HG03095 (cell line): ENCODE results near the gene RPL31.

Source experiments
- ATAC-seq: cut with Tn5 transposase; IDR thresholded peaks from one replicate; pipeline ENCODE4 v1.9.1; 2021; ENCODE audit warnings: moderate library complexity; ENCODE audit not compliant: unreplicated experiment

Gene RPL31

GRCh38 chr2:100992262-100992661, 9.8 kb upstream of the RPL31 start:
- no peak for ATAC-seq

DNA sequence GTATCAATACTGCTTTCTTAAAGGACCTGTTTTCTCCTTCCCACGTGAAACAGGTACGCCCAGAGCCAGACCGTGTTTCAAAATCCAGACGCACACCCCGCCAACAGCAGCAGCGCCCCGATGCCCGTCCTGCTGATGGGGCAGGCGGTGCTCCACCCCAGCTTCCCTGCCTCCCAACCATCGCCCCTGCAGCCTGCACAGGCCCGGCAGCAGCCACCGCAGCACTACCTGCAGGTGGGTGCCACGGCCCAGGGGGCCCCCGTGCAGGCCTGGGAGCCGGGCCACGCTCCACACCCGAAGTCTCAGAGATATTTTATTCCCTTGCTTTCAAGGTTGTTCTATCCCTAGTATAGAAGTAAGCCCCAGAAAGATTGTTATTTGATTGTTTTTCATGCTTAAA, 8.8 kb upstream of the RPL31 start:
- no peak for ATAC-seq

DNA sequence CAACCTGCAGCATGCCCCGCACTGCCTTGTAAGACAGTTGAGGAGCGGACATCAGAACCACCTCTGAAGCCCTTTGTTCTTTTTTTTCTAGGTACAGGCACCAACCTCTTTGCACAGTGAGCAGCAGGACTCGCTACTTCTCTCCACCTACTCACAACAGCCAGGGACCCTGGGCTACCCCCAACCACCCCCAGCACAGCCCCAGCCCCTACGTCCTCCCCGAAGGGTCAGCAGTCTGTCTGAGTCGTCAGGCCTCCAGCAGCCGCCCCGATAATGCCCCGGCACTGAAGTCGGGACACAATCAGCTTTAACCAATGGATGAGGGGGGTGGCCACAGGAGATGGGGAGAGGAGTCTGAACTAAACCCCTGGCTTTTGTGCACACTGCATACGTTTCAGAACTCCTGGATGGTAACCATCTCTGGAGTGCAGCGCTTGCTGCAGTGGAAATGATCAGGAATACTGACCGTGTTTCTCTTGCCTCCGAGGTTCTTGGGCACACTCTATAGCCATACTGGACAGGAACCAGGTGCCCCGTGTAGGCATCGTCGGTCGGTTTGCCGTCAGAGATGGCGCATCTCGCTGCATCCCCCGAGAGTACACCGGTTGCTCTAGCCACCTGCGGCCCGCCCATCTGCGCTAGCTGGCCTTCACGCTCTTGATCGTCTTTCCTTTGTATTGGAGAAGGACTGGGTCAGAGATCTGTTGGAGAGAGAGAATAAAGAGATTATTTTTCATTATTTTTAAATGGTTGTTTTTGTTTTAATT, 6.6 kb upstream of the RPL31 start:
- no peak for ATAC-seq

GRCh38 chr2:100997509-100998234, 4.4 kb upstream of the RPL31 start:
- no peak for ATAC-seq

GRCh38 chr2:100998235-100998573, 3.9 kb upstream of the RPL31 start:
- ATAC-seq = no peak

DNA sequence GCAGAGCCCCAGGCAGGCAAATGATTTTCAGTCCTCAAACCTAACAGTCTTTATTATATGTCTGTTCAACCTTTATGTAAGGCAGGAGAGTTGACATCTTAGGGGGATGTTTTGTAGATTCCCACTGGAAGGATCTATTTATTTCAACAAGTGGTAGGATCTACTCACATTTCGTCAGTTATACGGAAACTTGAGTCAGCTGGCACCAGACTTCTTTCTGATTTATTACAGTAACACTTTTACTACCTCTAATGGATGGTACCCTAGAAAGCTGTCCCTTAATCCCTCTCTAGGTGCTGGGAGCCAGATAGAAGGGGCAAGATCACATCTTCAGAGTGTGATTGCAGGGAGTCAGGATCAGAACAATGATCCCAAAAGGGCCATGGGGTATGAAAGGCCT, 2.1 kb upstream of the RPL31 start:
- no peak for ATAC-seq

GRCh38 chr2:101002562-101003277, 631 bp downstream of the RPL31 start:
- no peak for ATAC-seq

- no peak for ATAC-seq
Observed at GRCh38 chr2:101003278-101003775, 1.2 kb downstream of the RPL31 start.

- no peak for ATAC-seq
Observed at GRCh38 chr2:101004620-101005325, 2.7 kb downstream of the RPL31 start.

DNA sequence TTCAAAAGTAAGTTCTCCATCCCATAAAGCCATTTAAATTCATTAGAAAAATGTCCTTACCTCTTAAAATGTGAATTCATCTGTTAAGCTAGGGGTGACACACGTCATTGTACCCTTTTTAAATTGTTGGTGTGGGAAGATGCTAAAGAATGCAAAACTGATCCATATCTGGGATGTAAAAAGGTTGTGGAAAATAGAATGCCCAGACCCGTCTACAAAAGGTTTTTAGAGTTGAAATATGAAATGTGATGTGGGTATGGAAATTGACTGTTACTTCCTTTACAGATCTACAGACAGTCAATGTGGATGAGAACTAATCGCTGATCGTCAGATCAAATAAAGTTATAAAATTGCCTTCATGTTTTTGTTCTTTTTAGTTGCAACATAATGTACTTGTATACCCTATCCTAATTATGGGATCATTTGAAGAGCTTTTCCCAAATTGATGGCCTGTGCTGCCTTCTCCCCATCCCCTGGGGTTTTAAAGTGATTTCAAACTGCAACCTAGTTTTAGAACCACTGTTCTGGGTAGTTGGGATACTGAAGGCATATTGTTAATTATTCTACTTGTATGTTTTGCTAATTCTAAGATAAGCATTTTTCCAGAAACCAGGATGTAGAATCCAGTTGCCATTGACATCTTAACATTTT, 4.1 kb downstream of the RPL31 start:
- ATAC-seq = no peak

DNA sequence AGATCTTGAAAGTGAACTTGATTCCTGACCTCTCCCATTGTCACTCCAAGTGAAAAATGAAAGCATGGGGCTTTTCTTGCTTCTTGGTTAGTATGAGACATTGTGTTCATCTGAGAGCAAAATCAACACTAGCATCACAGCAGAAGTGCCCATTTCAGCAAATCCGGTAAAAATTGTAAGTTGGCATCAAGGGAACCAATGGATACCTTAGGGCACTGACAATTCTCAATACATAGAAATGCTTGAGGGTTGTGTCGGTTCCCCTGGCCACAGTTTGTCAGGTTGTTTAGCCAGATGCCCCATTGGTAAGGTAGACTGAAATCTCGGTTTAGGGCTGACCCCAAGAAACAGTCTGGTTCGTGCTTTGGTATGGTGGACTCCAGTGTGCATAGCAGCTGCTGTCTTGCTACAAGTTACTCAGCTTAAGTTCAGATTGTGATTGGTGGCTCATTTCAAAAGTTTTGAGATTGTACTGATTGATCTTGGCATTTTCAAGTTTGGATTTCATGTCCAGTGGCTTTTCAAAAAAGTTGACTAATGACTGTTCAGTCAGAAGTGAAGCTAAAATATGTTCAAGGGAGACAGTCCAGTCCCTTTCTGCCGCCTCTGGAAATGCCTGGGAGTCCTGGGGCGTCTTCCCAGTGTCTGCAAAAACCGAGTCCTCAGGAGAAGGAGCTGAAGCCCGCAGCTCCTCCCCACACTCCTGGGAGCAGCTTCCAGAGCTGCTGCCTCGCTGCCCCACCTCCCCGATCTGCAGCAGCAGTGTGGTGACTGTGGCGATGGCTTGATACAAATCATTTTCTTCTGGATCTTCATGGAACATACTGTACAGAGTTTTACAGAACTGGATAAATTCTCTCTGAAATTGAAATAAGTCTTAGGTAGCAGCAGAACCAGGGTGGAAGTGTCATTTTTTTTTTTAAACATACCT, 5.6 kb downstream of the RPL31 start:
- no peak for ATAC-seq

DNA sequence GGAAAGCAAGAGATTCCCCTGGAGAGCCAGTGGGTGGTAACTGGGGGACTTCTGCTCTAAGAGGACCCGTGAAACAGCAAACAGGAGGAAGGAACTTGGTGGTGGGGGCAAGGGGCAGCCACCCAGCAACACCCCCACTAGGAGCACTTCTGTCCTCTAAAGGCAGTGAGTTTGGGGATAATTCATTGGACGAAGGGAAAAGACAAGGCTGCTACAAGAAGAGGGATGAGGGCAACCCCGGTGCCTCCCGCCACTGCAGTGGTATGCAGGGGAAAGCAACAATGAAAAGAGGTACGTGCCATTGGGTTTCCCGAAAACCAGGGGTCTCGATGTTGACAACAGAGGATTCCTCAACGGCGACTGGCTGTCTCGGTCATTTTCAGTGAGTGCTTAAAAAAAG, 9.1 kb downstream of the RPL31 start:
- ATAC-seq = no peak

DNA sequence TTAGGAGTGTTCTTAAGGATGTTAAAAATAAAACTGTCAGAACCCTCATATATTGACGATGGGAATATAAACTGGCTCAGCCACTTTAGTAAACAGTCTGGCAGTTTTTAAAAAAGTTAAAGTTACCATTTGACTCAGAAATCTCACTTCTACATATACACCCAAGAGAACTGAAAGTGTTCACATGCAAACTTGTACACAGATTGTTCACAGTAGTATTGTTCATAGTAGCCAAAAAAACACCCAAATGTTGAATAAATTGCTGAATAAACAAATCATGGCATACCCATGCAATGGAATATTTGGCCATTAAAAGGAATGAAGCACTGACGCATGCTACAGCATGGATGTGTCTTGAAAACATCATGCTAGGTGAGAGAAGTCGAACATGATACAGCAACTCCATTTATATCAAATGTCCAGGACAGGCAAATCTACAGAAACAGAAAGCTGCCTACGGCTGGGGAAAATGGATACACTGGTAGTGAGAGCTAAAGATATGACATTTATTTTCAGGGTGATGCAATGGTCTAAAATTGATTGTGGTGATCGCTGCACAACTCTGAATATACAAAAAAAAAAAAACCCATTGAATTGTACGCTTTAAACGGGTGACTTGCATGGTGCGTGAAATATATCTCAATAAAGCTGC, 10.1 kb downstream of the RPL31 start:
- peak; percentile 89 for ATAC-seq

DNA sequence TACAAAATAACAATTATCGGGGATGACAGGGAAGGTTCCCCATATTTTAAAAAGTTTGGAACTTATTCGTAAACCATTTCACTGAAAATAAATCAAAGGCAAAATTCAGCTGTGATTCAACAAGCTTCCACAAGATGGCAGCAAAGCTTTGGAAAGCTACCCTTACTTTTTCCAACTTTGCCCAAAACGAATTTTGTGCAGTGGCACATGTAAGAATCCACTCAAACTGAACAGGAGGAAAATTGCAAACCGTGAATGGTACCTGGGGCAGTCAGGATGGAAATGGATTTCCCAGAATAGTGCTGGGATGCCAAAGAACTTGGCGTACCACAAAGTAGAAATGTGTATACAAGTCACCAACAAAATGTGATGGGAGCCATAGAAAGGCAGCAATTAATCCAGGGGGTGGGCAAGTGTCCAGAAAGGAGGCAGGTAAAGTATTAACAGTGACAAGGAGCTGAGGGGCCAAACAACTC, 10.7 kb downstream of the RPL31 start:
- ATAC-seq = no peak

DNA sequence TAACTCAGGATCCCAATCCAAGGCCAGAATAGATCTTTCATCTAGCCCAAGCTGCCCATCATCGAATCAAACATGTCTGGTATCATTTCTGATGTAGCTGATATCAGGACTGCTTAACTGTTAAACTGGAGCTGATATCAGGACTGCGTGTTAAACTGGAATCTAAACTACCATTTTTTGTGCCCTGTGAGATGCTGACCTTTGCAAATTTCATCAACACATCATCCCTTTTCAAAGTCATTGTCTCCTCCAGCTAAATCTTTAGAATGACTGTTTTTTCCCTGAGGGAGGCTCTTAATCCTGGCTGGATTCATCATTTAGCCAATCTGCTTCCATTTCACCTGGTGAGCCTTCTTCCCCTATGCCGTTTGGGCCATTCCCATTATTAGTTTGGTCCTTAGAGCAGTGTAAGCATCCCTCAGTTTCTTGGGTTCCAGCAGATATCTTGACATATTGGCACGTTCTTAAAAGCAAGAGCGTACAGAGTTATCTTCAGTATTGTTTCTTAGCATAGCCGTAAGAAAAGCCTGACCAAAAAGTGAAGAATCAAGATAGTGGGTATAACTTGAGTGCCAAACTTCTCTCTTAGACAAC, 12.3 kb downstream of the RPL31 start:
- ATAC-seq = no peak

- no peak for ATAC-seq
Observed at GRCh38 chr2:101017371-101017770, 15.3 kb downstream of the RPL31 start.

- ATAC-seq = no peak
Observed at GRCh38 chr2:101018934-101019333, 16.8 kb downstream of the RPL31 start.

DNA sequence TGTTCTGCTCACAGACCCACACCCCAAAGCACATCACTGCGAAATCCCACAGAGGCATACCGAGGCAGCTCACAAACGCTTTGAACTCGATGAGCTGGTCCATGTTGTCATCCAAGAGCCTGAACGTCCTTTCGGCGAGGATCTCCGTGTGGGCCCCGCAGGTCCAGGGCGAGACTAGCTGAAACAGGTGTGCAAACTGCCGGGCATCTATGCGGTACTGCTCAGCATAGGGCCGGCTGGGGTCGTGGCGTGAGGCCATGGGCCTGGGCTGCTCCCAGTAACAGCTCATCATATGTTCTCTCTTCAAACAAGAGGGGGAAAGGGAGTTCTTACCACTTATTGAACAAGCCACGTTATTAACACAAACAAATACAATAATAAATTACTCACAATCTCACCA, 20.1 kb downstream of the RPL31 start:
- ATAC-seq = no peak
